H54 (cell line): ENCODE data around the gene ARHGAP45.

Experiments used
- DNase-seq: peaks from one replicate; pipeline ENCODE4 v3.0.0; 2011; ENCODE audit warnings: low spot score, mixed read lengths; ENCODE audit not compliant: insufficient read length
- FAIRE-seq: peaks from 3 replicates; lab custom pipeline; 2011; peaks lifted over from hg19 to GRCh38; lab: Jason Lieb, UNC
- POLR2A ChIP-seq: IDR thresholded peaks from 2 replicates; pipeline ENCODE4 v1.6.1; 2011; ENCODE audit warnings: low read depth, mild to moderate bottlenecking, low read length

The ARHGAP45 gene

GRCh38 chr19:1067341-1067957 lies 482 bp downstream of the ARHGAP45 start:
- FAIRE-seq (no peak), DNase-seq (no peak)
- TF ChIP-seq POLR2A = no peak

- TF ChIP-seq POLR2A = no peak
- no peak for FAIRE-seq
- DNase-seq = no peak
These were observed 1.3 kb downstream of the ARHGAP45 start for GRCh38 chr19:1068009-1069001.

GRCh38 chr19:1069009-1069779 lies 2.2 kb downstream of the ARHGAP45 start:
- no peak for FAIRE-seq
- DNase-seq = no peak

GRCh38 chr19:1070576-1070930 lies 3.6 kb downstream of the ARHGAP45 start:
- FAIRE-seq (no peak), DNase-seq (no peak)
- TF ChIP-seq POLR2A = no peak

More at GRCh38 chr19:1069009-1069779, 2.2 kb downstream of the ARHGAP45 start:
- no peak for TF ChIP-seq POLR2A

GRCh38 chr19:1070931-1071791 lies 4.2 kb downstream of the ARHGAP45 start:
- FAIRE-seq (no peak), DNase-seq (no peak)
- no peak for TF ChIP-seq POLR2A

- TF ChIP-seq POLR2A = no peak
- FAIRE-seq = no peak
These were observed 5.5 kb downstream of the ARHGAP45 start for GRCh38 chr19:1072371-1073015.

GRCh38 chr19:1073063-1073955 lies 6.3 kb downstream of the ARHGAP45 start:
- no peak for FAIRE-seq
- no peak for DNase-seq

More at GRCh38 chr19:1072371-1073015, 5.5 kb downstream of the ARHGAP45 start:
- no peak for DNase-seq

GRCh38 chr19:1073956-1074517 lies 7.1 kb downstream of the ARHGAP45 start:
- DNase-seq (no peak), FAIRE-seq (no peak)
- TF ChIP-seq POLR2A = no peak

More at GRCh38 chr19:1073063-1073955, 6.3 kb downstream of the ARHGAP45 start:
- TF ChIP-seq POLR2A = no peak

GRCh38 chr19:1074544-1075283 lies 7.7 kb downstream of the ARHGAP45 start:
- no peak for FAIRE-seq
- peak; percentile 73 for TF ChIP-seq POLR2A
- DNase-seq = peak; percentile 98

GRCh38 chr19:1076046-1076386 lies 9.0 kb downstream of the ARHGAP45 start:
- FAIRE-seq (no peak), DNase-seq (no peak)

GRCh38 chr19:1076951-1077350 lies 10.0 kb downstream of the ARHGAP45 start:
- no peak for FAIRE-seq
- TF ChIP-seq POLR2A = no peak
- DNase-seq = no peak

More at GRCh38 chr19:1076046-1076386, 9.0 kb downstream of the ARHGAP45 start:
- TF ChIP-seq POLR2A = no peak
